Upper lobe of left lung (tissue), 4 donors: Measurements from ENCODE around the gene RRP36.

ENCODE experiments used
- EP300 ChIP-seq, 4 donors: sonication (generic); formaldehyde crosslinking; IDR thresholded peaks; one replicate each; pipeline ENCODE4 v1.5.1; 2017; ENCODE audit warnings: antibody characterized with exemption in 4 of 4, control low read depth in 2 of 4
- TF ChIP-seq, protein P1 (sequence below), 6 experiments: fragments of 450-650 bp in 4 of 6; fragments of 200-600 bp in 2 of 6; sonication (generic) in 2 of 6; IDR thresholded peaks; one replicate each; pipeline ENCODE4 v1.5.1; 2016 to 2019; ENCODE audit warnings: antibody characterized with exemption in 6 of 6

DNA sequence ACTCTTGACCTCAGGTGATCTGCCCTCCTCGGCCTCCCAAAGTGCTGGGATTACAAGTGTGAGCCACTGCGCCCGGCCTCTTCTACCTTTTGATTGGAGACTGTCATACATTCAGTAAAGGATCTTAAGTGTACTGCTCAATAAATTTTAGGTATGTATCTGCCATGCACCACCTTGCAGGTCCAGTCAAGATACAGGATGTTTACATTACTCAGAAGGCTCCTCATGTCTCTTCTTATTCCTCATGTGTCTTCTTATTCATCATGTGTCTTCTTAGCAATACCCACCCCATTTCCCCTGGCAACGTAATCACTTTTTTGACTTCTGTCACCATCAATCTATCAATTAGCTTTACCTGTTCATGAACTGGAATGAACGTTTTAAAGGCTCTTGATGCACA is 15.6 kb upstream of the RRP36 start:
- TF ChIP-seq, protein P1, sequence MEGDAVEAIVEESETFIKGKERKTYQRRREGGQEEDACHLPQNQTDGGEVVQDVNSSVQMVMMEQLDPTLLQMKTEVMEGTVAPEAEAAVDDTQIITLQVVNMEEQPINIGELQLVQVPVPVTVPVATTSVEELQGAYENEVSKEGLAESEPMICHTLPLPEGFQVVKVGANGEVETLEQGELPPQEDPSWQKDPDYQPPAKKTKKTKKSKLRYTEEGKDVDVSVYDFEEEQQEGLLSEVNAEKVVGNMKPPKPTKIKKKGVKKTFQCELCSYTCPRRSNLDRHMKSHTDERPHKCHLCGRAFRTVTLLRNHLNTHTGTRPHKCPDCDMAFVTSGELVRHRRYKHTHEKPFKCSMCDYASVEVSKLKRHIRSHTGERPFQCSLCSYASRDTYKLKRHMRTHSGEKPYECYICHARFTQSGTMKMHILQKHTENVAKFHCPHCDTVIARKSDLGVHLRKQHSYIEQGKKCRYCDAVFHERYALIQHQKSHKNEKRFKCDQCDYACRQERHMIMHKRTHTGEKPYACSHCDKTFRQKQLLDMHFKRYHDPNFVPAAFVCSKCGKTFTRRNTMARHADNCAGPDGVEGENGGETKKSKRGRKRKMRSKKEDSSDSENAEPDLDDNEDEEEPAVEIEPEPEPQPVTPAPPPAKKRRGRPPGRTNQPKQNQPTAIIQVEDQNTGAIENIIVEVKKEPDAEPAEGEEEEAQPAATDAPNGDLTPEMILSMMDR (IDR thresholded peaks at IDR 0.05) = no peak
- no peak for TF ChIP-seq EP300 (IDR thresholded peaks at IDR 0.05)
